ENCODE data around the gene PSMC3. TPM values are rescaled to one million over a fixed set of nuclear protein-coding genes. Genes with fewer than 3 reads are reported as not detected.

PSMC3 gene
- total RNA-seq, 1 experiment from 2014 or later, result 179 TPM

- Histone ChIP-seq H2BK20ac (ENCODE audit: low read depth, low read length, poor library complexity, severe bottlenecking) (no peak overlapping the region), H2AK5ac (ENCODE audit: insufficient read length, low read length) (no peak overlapping the region), H3K23me2 (ENCODE audit: insufficient read length, low read depth, low read length, poor library complexity, severe bottlenecking) (no peaks in the 10 kb centered on the region), H2BK15ac (ENCODE audit: low read depth, low read length) (no peak overlapping the region), H3K79me2 (ENCODE audit: insufficient read depth, low read length) (no peaks in the 10 kb centered on the region), H3K4me1 (ENCODE audit: insufficient read depth, low read length) (no peaks in the 10 kb centered on the region), H2BK12ac (ENCODE audit: insufficient read length, low read depth, low read length) (no peak overlapping the region), H4K20me1 (ENCODE audit: control insufficient read depth, insufficient read depth, insufficient read length) (no peaks in the 10 kb centered on the region), H3T11ph (ENCODE audit: low read length) (no peak overlapping the region), H3K4ac (ENCODE audit: low read depth, low read length) (no peak overlapping the region), H3K4me2 (ENCODE audit: insufficient read depth, insufficient read length, low read length) (no peak overlapping the region), H3K14ac (ENCODE audit: insufficient read depth, low read length) (no peak overlapping the region), H4K91ac (ENCODE audit: insufficient read length, low read depth, low read length) (no peak overlapping the region), H4K5ac (ENCODE audit: insufficient read length, low read depth, low read length) (no peak overlapping the region), H2BK5ac (ENCODE audit: insufficient read length, low read length) (no peak overlapping the region), H2AFZ (ENCODE audit: low read length) (no peak overlapping the region), H3K23ac (ENCODE audit: insufficient read length, low read depth, low read length) (no peak overlapping the region), H3K27me3 (ENCODE audit: insufficient read depth, low read length) (no peaks in the 10 kb centered on the region), H3K18ac (ENCODE audit: insufficient read length, low read depth, low read length) (no peak overlapping the region), H3K79me1 (ENCODE audit: insufficient read depth, low read depth, low read length, poor library complexity, severe bottlenecking) (no peaks in the 10 kb centered on the region), H3K27ac (ENCODE audit: insufficient read length, low read depth, low read length) (no peak overlapping the region), H3K9ac (ENCODE audit: extremely low read depth, insufficient read length, low read length) (no peak overlapping the region), H3K9me3 (ENCODE audit: control insufficient read depth, low read depth, low read length) (no peaks in the 10 kb centered on the region), H3K56ac (ENCODE audit: insufficient read length, low read depth, low read length) (no peak overlapping the region), H4K8ac (replicated peaks; ENCODE audit: insufficient read length, low read depth, low read length) (no peak overlapping the region), H2BK120ac (ENCODE audit: low read depth, low read length, poor library complexity, severe bottlenecking) (no peak overlapping the region)
- Mint-ChIP-seq H3K4me1 (no peaks in the 10 kb centered on the region), H3K27me3 (ENCODE audit: low read depth) (no peaks in the 10 kb centered on the region; the same call in 1 of the 2 replicates), H3K4me3 (no peak overlapping the region), H3K36me3 (ENCODE audit: insufficient read depth in 1 of 3, low read depth in 3 of 3) (no peaks in the 10 kb centered on the region; a peak in 1 of 7 replicates), H3K9me3 (no peaks in the 10 kb centered on the region), H3K27ac (no peak overlapping the region)
- TF ChIP-seq CTCF (conservative IDR thresholded peaks at IDR 0.05), result no peak
- no CpG with 5 or more reads among the region's 16 CpGs for WGBS (ENCODE audit: extremely low coverage, insufficient read length, low lambda C conversion rate)
- no peak for DNase-seq
These were observed 11.6 kb upstream of the PSMC3 start for GRCh38 chr11:47437746-47438418.
